H1 (cell line): ENCODE data around the gene POLN. TPM values are rescaled to one million over a fixed set of nuclear protein-coding genes. Genes with fewer than 3 reads are reported as not detected.

Source experiments
- CTCF ChIA-PET: fragments of 300-600 bp; sonication (Branson Sonifier 250); formaldehyde crosslinking; loops from one replicate; lab custom pipeline; 2021; ENCODE audit not compliant: partially characterized antibody; lab: Charles Lee
- POLR2A ChIA-PET: fragments of 300-600 bp; sonication (Branson Sonifier 250); formaldehyde crosslinking; loops from one replicate; lab custom pipeline; 2021; ENCODE audit warnings: inconsistent platforms; ENCODE audit not compliant: partially characterized antibody; lab: Charles Lee
- DNase-seq, 2 experiments: peaks; one replicate each; pipeline versions ENCODE4 v3.0.0 to v3.0.0-alpha.2; 2010 to 2022; ENCODE audit warnings: low spot score in 2 of 2, low read depth in 1 of 2, mixed read lengths in 1 of 2
- FAIRE-seq: peaks from 2 replicates; lab custom pipeline; 2011; peaks lifted over from hg19 to GRCh38; lab: Jason Lieb, UNC
- H2AFZ ChIP-seq: 2 replicates; pipeline ENCODE4 v1.8.1; 2012; ENCODE audit warnings: low read length, inconsistent platforms
- H2AK5ac ChIP-seq: 2 replicates; pipeline ENCODE4 v1.6.1; 2013; ENCODE audit warnings: low read depth, low read length
- H2BK120ac ChIP-seq: replicated peaks from 2 replicates; pipeline ENCODE3; 2013; ENCODE audit warnings: low read depth, low read length, inconsistent platforms
- H2BK12ac ChIP-seq: 2 replicates; pipeline ENCODE4 v1.6.1; 2013; ENCODE audit warnings: low read depth, low read length
- H2BK15ac ChIP-seq: 2 replicates; pipeline ENCODE4 v1.6.1; 2013; ENCODE audit warnings: low read length
- H2BK20ac ChIP-seq: 2 replicates; pipeline ENCODE4 v1.6.1; 2013; ENCODE audit warnings: low read length
- H2BK5ac ChIP-seq: 2 replicates; pipeline ENCODE4 v1.6.1; 2013; ENCODE audit warnings: low read depth, low read length
- H3K14ac ChIP-seq: 2 replicates; pipeline ENCODE4 v1.6.1; 2013; ENCODE audit warnings: inconsistent platforms; ENCODE audit not compliant: insufficient read length
- H3K18ac ChIP-seq: 2 replicates; pipeline ENCODE4 v1.6.1; 2013; ENCODE audit warnings: low read length; ENCODE audit errors: extremely low read depth
- H3K23ac ChIP-seq: 2 replicates; pipeline ENCODE4 v1.6.1; 2013; ENCODE audit warnings: inconsistent platforms; ENCODE audit not compliant: insufficient read length
- H3K23me2 ChIP-seq: 2 replicates; pipeline ENCODE4 v1.6.1; 2013; ENCODE audit warnings: low read depth, low read length
- H3K27ac ChIP-seq: 2 replicates; pipeline ENCODE4 v1.6.1; 2011; ENCODE audit warnings: low read depth, low read length, inconsistent platforms
- H3K27me3 ChIP-seq, 4 experiments: replicated peaks in 1 of 4; 1 replicate in 1 of 4; 2 replicates in 3 of 4; pipeline versions ENCODE4 v1.6.1 to v1.8.1; 2011 to 2013; ENCODE audit warnings: low read length in 3 of 4, mild to moderate bottlenecking in 3 of 4, inconsistent platforms in 2 of 4, mixed read lengths in 2 of 4, moderate library complexity in 1 of 4; ENCODE audit not compliant: control insufficient read depth in 3 of 4, insufficient read depth in 3 of 4; ENCODE audit errors: extremely low read depth in 1 of 4
- H3K36me3 ChIP-seq, 4 experiments: 2 replicates each; pipeline versions ENCODE4 v1.6.1 to v1.8.1; 2011 to 2013; ENCODE audit warnings: mild to moderate bottlenecking in 4 of 4, low read length in 3 of 4, moderate library complexity in 2 of 4, control low read depth in 1 of 4, inconsistent platforms in 1 of 4; ENCODE audit not compliant: insufficient read depth in 4 of 4, control insufficient read depth in 2 of 4
- H3K4ac ChIP-seq: replicated peaks from 2 replicates; pipeline ENCODE3; 2013; ENCODE audit warnings: low read length, low read depth, mixed read lengths, inconsistent platforms; ENCODE audit not compliant: insufficient read length
- H3K4me1 ChIP-seq, 4 experiments: replicated peaks in 1 of 4; 1 replicate in 1 of 4; 2 replicates in 3 of 4; pipeline versions ENCODE4 v1.6.1 to v1.8.1; 2011 to 2013; ENCODE audit warnings: low read length in 3 of 4, inconsistent platforms in 2 of 4, mixed read lengths in 1 of 4; ENCODE audit not compliant: insufficient read depth in 4 of 4, control insufficient read depth in 3 of 4
- H3K4me2 ChIP-seq, 2 experiments: 2 replicates each; pipeline versions ENCODE4 v1.6.1 to v1.8.1; 2011 to 2013; ENCODE audit warnings: low read depth in 2 of 2, low read length in 2 of 2, control low read depth in 1 of 2, inconsistent platforms in 1 of 2, mild to moderate bottlenecking in 1 of 2; ENCODE audit not compliant: insufficient read depth in 1 of 2
- H3K4me3 ChIP-seq, 4 experiments: fragments of 200-600, 300-600 bp in 1 of 4; sonication (generic), shearing (Covaris generic), sonication (Bioruptor Twin) in 1 of 4; 2 replicates each; pipeline versions ENCODE4 v1.5.1 to v1.8.1; 2011 to 2016; ENCODE audit warnings: low read length in 4 of 4, low read depth in 3 of 4, control low read depth in 2 of 4, inconsistent platforms in 2 of 4, mild to moderate bottlenecking in 2 of 4, mixed read lengths in 1 of 4, moderate library complexity in 1 of 4; ENCODE audit not compliant: insufficient read depth in 2 of 4; ENCODE audit errors: extremely low read depth in 1 of 4
- H3K56ac ChIP-seq: replicated peaks from 2 replicates; pipeline ENCODE3; 2013; ENCODE audit warnings: low read depth, mild to moderate bottlenecking, mixed read lengths, low read length, inconsistent platforms; ENCODE audit not compliant: insufficient read length
- H3K79me1 ChIP-seq: 2 replicates; pipeline ENCODE4 v1.6.1; 2013; ENCODE audit warnings: low read depth, low read length, control low read depth
- H3K79me2 ChIP-seq, 2 experiments: 2 replicates each; pipeline versions ENCODE4 v1.6.1 to v1.8.1; 2012 to 2013; ENCODE audit warnings: low read length in 2 of 2, mild to moderate bottlenecking in 2 of 2, inconsistent platforms in 1 of 2; ENCODE audit not compliant: insufficient read depth in 2 of 2, control insufficient read depth in 1 of 2
- H3K9ac ChIP-seq, 4 experiments: replicated peaks in 1 of 4; 1 replicate in 1 of 4; 2 replicates in 3 of 4; pipeline versions ENCODE4 v1.6.1 to v1.8.1; 2011 to 2013; ENCODE audit warnings: low read depth in 3 of 4, low read length in 3 of 4, control low read depth in 2 of 4, mild to moderate bottlenecking in 2 of 4, moderate library complexity in 2 of 4, inconsistent platforms in 1 of 4; ENCODE audit errors: extremely low read depth in 1 of 4
- H3K9me3 ChIP-seq, 2 experiments: 2 replicates each; pipeline versions ENCODE4 v1.6.1 to v1.8.1; 2012 to 2013; ENCODE audit warnings: mild to moderate bottlenecking in 2 of 2, moderate library complexity in 2 of 2, control low read depth in 1 of 2, inconsistent platforms in 1 of 2, low read depth in 1 of 2, low read length in 1 of 2, mixed read lengths in 1 of 2; ENCODE audit not compliant: insufficient read depth in 2 of 2
- H4K20me1 ChIP-seq, 2 experiments: replicated peaks in 1 of 2; 2 replicates each; pipeline versions ENCODE3 to v1.8.1; 2011 to 2013; ENCODE audit warnings: inconsistent platforms in 2 of 2, low read length in 2 of 2, mild to moderate bottlenecking in 1 of 2; ENCODE audit not compliant: insufficient read depth in 2 of 2, control insufficient read depth in 1 of 2
- H4K5ac ChIP-seq: 2 replicates; pipeline ENCODE4 v1.6.1; 2013; ENCODE audit warnings: low read length, low read depth, mixed read lengths, inconsistent platforms; ENCODE audit not compliant: insufficient read length
- H4K8ac ChIP-seq: 2 replicates; pipeline ENCODE4 v1.8.0; 2013; ENCODE audit warnings: mild to moderate bottlenecking, moderate library complexity, low read length, inconsistent platforms; ENCODE audit not compliant: insufficient read depth; ENCODE audit errors: extremely low read depth
- H4K91ac ChIP-seq: replicated peaks from 2 replicates; pipeline ENCODE3; 2013; ENCODE audit warnings: low read length, mixed read lengths, inconsistent platforms; ENCODE audit not compliant: insufficient read length
- ASH2L ChIP-seq: fragments of 200-600, 300-600 bp; sonication (generic); IDR thresholded peaks from one replicate; pipeline ENCODE4 v1.7.1; 2017; ENCODE audit warnings: low read length
- HDAC6 ChIP-seq: IDR thresholded peaks from one replicate; pipeline ENCODE4 v1.7.1; 2012; ENCODE audit warnings: low read depth, mild to moderate bottlenecking, inconsistent platforms, low read length, moderate library complexity
- KDM4A ChIP-seq: IDR thresholded peaks from one replicate; pipeline ENCODE4 v1.7.1; 2012; ENCODE audit warnings: low read depth, mild to moderate bottlenecking, moderate library complexity, low read length, inconsistent platforms; ENCODE audit not compliant: severe bottlenecking
- SIX5 ChIP-seq: IDR thresholded peaks from 2 replicates; pipeline ENCODE4 v1.6.1; 2011; ENCODE audit warnings: mild to moderate bottlenecking, low read depth, low read length
- WGBS, 2 experiments: shearing (Covaris generic) in 1 of 2; methylation state at CpG; one replicate each; pipeline versions ENCODE4 v1.1.6 to v1.1.7; 2013 to 2015; ENCODE audit warnings: low lambda C conversion rate in 2 of 2, mixed read lengths in 2 of 2, inconsistent platforms in 1 of 2, low coverage in 1 of 2, missing lambda C conversion rate in 1 of 2; ENCODE audit not compliant: insufficient replicate concordance in 2 of 2, insufficient coverage in 1 of 2, insufficient read length in 1 of 2; ENCODE audit errors: extremely low coverage in 1 of 2, missing lambda C conversion rate in 1 of 2; 5-methylcytosine and 5-hydroxymethylcytosine counted together
- polyA plus RNA-seq, 7 experiments: library from polyadenylated mRNA; depleted of rRNA in 3 of 7; stranded (reverse) in 5 of 7; unstranded in 2 of 7; fragments of >200 nt in 5 of 7; fragments of 200-250 nt in 2 of 7; gene quantifications; 1 replicate in 5 of 7; 2 replicates in 1 of 7; 4 replicates in 1 of 7; pipeline versions ENCODE4 v1.2.1 to v1.2.3, GENCODE V29; 2011 to 2013; ENCODE audit warnings: missing spikeins in 2 of 7, mixed read lengths in 2 of 7
- total RNA-seq: library from RNA; stranded (reverse); fragmentation: NEBNext Ultra II Directional; extraction: Animal tissue kit (Norgen Biotek cat#: 25700); gene quantifications from 2 replicates; pipeline ENCODE4 v1.2.1, GENCODE V29; 2021

The POLN gene
- total and polyA plus RNA-seq, 2 of the 8 experiments (the other 6 are each of a cell fraction or from before 2014, with no cell fraction given): 0.98 to 1.5 TPM

DNA sequence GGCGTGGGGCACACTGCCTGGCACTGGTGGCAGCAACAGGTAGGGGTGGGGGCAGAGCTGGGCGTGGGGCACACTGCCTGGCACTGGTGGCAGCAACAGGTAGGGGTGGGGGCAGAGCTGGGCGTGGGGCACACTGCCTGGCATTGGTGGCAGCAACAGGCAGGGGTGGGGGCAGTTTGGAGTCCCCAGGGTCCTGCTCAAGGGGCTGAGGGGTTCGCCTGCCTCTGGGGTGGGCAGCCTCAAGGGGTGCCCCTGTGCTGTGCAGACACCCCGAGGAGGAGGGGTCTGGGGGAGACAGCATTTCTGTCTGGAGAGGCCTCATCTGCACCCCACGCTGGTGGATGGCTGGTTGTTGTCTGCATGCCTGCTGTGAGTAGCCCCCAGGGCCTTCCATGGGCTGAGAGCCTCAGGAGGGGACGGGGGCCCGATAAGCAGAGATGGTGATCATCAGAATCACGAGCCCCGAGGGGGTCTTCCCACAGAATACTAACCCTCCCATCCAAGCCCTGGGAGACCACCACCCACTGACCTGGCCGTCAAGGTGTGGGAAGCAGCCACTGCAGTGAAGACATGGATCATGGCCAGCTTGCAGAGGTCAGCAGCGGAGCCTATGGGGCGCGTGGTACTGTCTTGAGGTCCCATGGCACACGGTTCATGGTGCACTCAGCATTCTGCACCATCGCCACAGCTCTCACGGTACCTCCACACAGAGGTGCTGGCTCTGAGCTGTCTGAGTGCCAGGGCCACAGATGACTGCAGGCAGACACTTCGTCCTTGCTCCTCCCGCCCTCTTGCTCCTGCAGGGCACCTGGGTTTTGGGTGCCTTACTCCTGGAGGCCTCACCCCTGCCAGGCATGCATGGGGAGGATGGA is 161.3 kb downstream of the POLN start:
- no peak overlapping the region for H3K14ac ChIP-seq
- H3K27me3 ChIP-seq: peaks cover 0 to 3% (median under 1%) of the 10 kb centered on the region in 4 experiments; a peak in 1 of 7 replicates
- DNase-seq (peak in 1 of 2 experiments; percentile 44), FAIRE-seq (no peak)
- CTCF ChIA-PET: interaction anchor here (0.7 to 1.3 kb wide), 4 partner anchors 9 to 175 kb away, joined by 3 read pairs; no protein-coding TSS in a partner anchor
- no peak overlapping the region for H3K4ac ChIP-seq
- H2BK20ac ChIP-seq: no peak overlapping the region
- H3K56ac ChIP-seq: no peak overlapping the region
- TF ChIP-seq SIX5: no peak
- TF ChIP-seq HDAC6: no peak
- no peak for TF ChIP-seq KDM4A
- no peak for TF ChIP-seq ASH2L
- H3K4me3 ChIP-seq: no peak overlapping the region
- 92% methylated on average over 18 of the region's 19 CpGs; no CpG with 5 or more reads in 1 of the 2 experiments for WGBS, 2 experiments
- H2BK5ac ChIP-seq: no peak overlapping the region
- H3K18ac ChIP-seq: no peak overlapping the region
- H3K4me2 ChIP-seq: no peak overlapping the region
- no peak overlapping the region for H3K23ac ChIP-seq
- peaks cover 0 to 3% of the 10 kb centered on the region in 2 experiments for H4K20me1 ChIP-seq
- no peak overlapping the region for H3K27ac ChIP-seq
- no peak overlapping the region for H2BK120ac ChIP-seq
- H3K36me3 ChIP-seq: no peaks in the 10 kb centered on the region
- POLR2A ChIA-PET: no interaction called here
- H4K8ac ChIP-seq: no peak overlapping the region
- H3K9me3 ChIP-seq: no peaks in the 10 kb centered on the region
- no peak overlapping the region for H3K9ac ChIP-seq
- no peak overlapping the region for H4K5ac ChIP-seq
- peak overlapping the region; percentile 62 for H4K91ac ChIP-seq
- no peak overlapping the region for H2AK5ac ChIP-seq
- H3K23me2 ChIP-seq: no peaks in the 10 kb centered on the region
- no peak overlapping the region for H2BK12ac ChIP-seq
- H3K4me1 ChIP-seq: no peaks in the 10 kb centered on the region
- H3K79me1 ChIP-seq: no peaks in the 10 kb centered on the region
- no peak overlapping the region for H2AFZ ChIP-seq
- no peaks in the 10 kb centered on the region for H3K79me2 ChIP-seq
- no peak overlapping the region for H2BK15ac ChIP-seq
